GM03348 (cell line): ENCODE results near the gene HOXB2.
"Not testable (repeated sequence)": the region's sequence is repeated elsewhere in the genome, so short reads cannot be mapped to it uniquely, and the experiment has no call there.

Source experiments
- DNase-seq: peaks from one replicate; pipeline ENCODE4 v3.0.0; 2012; ENCODE audit warnings: low spot score

Gene HOXB2

GRCh38 chr17:48514477-48514876 lies 30.4 kb downstream of the HOXB2 start:
- DNase-seq, result no peak

- DNase-seq, result no peak
Measured at GRCh38 chr17:48513666-48514455, 31.0 kb downstream of the HOXB2 start.

- no peak for DNase-seq
Measured at GRCh38 chr17:48513097-48513496, 31.8 kb downstream of the HOXB2 start.

- DNase-seq, result peak; percentile 66
Measured at GRCh38 chr17:48510761-48511604, 33.9 kb downstream of the HOXB2 start.

- no peak for DNase-seq
Measured at GRCh38 chr17:48510381-48510760, 34.5 kb downstream of the HOXB2 start.

GRCh38 chr17:48509708-48510107 lies 35.2 kb downstream of the HOXB2 start:
- DNase-seq, result not testable (repeated sequence)

- DNase-seq, result no peak
Measured at GRCh38 chr17:48506246-48506645, 38.7 kb downstream of the HOXB2 start.

GRCh38 chr17:48505788-48506187 lies 39.1 kb downstream of the HOXB2 start:
- DNase-seq, result peak; percentile 78

- DNase-seq, result no peak
Measured at GRCh38 chr17:48504953-48505352, 40.0 kb downstream of the HOXB2 start.

GRCh38 chr17:48503747-48504146 lies 41.2 kb downstream of the HOXB2 start:
- no peak for DNase-seq

GRCh38 chr17:48502901-48503300 lies 42.0 kb downstream of the HOXB2 start:
- no peak for DNase-seq

- DNase-seq, result no peak
Measured at GRCh38 chr17:48502312-48502711, 42.6 kb downstream of the HOXB2 start.

- peak; percentile 37 for DNase-seq
Measured at GRCh38 chr17:48500435-48501426, 44.2 kb downstream of the HOXB2 start.

- DNase-seq, result no peak
Measured at GRCh38 chr17:48499735-48500434, 45.0 kb downstream of the HOXB2 start.

- DNase-seq, result no peak
Measured at GRCh38 chr17:48499248-48499647, 45.7 kb downstream of the HOXB2 start.

- DNase-seq, result no peak
Measured at GRCh38 chr17:48498164-48498850, 46.6 kb downstream of the HOXB2 start.

GRCh38 chr17:48497103-48497502 lies 47.8 kb downstream of the HOXB2 start:
- DNase-seq, result peak; percentile 28

- peak; percentile 56 for DNase-seq
Measured at GRCh38 chr17:48494335-48494734, 50.6 kb downstream of the HOXB2 start.
